Trophoblast cell (in vitro differentiated cells and primary cell): ENCODE data around the gene SRP72.
A peak's percentile ranks its signal among the peaks of the same experiment; 100 is the strongest.

Experiments
- DNase-seq, 2 donors: peaks; one replicate each; pipeline ENCODE4 v3.0.0-alpha.2; 2016
- H2AFZ ChIP-seq: 2 replicates; pipeline ENCODE4 v1.6.1; 2013; ENCODE audit warnings: low read length, moderate library complexity, mild to moderate bottlenecking; ENCODE audit not compliant: insufficient read depth, poor library complexity
- H2AK5ac ChIP-seq: 2 replicates; pipeline ENCODE4 v1.6.1; 2013; ENCODE audit warnings: mild to moderate bottlenecking, low read length
- H2BK120ac ChIP-seq: 2 replicates; pipeline ENCODE4 v1.6.1; 2013; ENCODE audit warnings: low read length, mild to moderate bottlenecking, moderate library complexity; ENCODE audit not compliant: insufficient read depth, poor library complexity
- H2BK12ac ChIP-seq: 2 replicates; pipeline ENCODE4 v1.6.1; 2013; ENCODE audit warnings: mild to moderate bottlenecking, low read length, moderate library complexity
- H2BK5ac ChIP-seq: 2 replicates; pipeline ENCODE4 v1.6.1; 2013; ENCODE audit warnings: low read length, low read depth, moderate library complexity, mild to moderate bottlenecking; ENCODE audit not compliant: poor library complexity
- H3K14ac ChIP-seq: 2 replicates; pipeline ENCODE4 v1.6.1; 2013; ENCODE audit warnings: mild to moderate bottlenecking, low read length
- H3K18ac ChIP-seq: 2 replicates; pipeline ENCODE4 v1.6.1; 2013; ENCODE audit warnings: mild to moderate bottlenecking, low read length
- H3K23ac ChIP-seq: 2 replicates; pipeline ENCODE4 v1.6.1; 2013; ENCODE audit warnings: low read length
- H3K27ac ChIP-seq: 2 replicates; pipeline ENCODE4 v1.5.1; 2013; ENCODE audit warnings: low read depth, mild to moderate bottlenecking, inconsistent platforms, low read length, moderate library complexity
- H3K27me3 ChIP-seq: 2 replicates; pipeline ENCODE4 v1.6.1; 2013; ENCODE audit warnings: inconsistent platforms, mild to moderate bottlenecking, low read length, moderate library complexity; ENCODE audit not compliant: insufficient read depth
- H3K36me3 ChIP-seq, 2 experiments: 1 replicate in 1 of 2; 2 replicates in 1 of 2; pipeline ENCODE4 v1.6.1; 2013; ENCODE audit warnings: low read length in 2 of 2, mild to moderate bottlenecking in 2 of 2, moderate library complexity in 1 of 2; ENCODE audit not compliant: insufficient read depth in 2 of 2, control insufficient read depth in 1 of 2
- H3K4ac ChIP-seq: 2 replicates; pipeline ENCODE4 v1.6.1; 2013; ENCODE audit warnings: low read depth, mild to moderate bottlenecking, low read length, moderate library complexity
- H3K4me1 ChIP-seq, 2 experiments: 1 replicate in 1 of 2; 2 replicates in 1 of 2; pipeline ENCODE4 v1.6.1; 2013; ENCODE audit warnings: low read length in 2 of 2, mild to moderate bottlenecking in 2 of 2, moderate library complexity in 1 of 2; ENCODE audit not compliant: insufficient read depth in 2 of 2, control insufficient read depth in 1 of 2
- H3K4me2 ChIP-seq: 2 replicates; pipeline ENCODE4 v1.6.1; 2013; ENCODE audit warnings: inconsistent platforms, mild to moderate bottlenecking, low read length, moderate library complexity
- H3K4me3 ChIP-seq: 2 replicates; pipeline ENCODE4 v1.5.1; 2013; ENCODE audit warnings: mild to moderate bottlenecking, low read depth, low read length, inconsistent platforms
- H3K79me1 ChIP-seq: one replicate; pipeline ENCODE4 v1.6.1; 2013; ENCODE audit warnings: low read length
- H3K79me2 ChIP-seq: 2 replicates; pipeline ENCODE4 v1.6.1; 2013; ENCODE audit warnings: low read length, mild to moderate bottlenecking; ENCODE audit not compliant: control insufficient read depth, insufficient read depth, poor library complexity
- H3K9ac ChIP-seq: 2 replicates; pipeline ENCODE4 v1.6.1; 2013; ENCODE audit warnings: mild to moderate bottlenecking, low read length
- H3K9me3 ChIP-seq: 2 replicates; pipeline ENCODE4 v1.6.1; 2013; ENCODE audit warnings: low read depth, mild to moderate bottlenecking, control low read depth, inconsistent platforms, low read length; ENCODE audit not compliant: insufficient read depth
- H4K12ac ChIP-seq: 2 replicates; pipeline ENCODE4 v1.6.1; 2013; ENCODE audit warnings: low read depth, mild to moderate bottlenecking, low read length, moderate library complexity
- H4K8ac ChIP-seq: 2 replicates; pipeline ENCODE4 v1.6.1; 2013; ENCODE audit warnings: low read depth, mild to moderate bottlenecking, low read length, moderate library complexity
- H4K91ac ChIP-seq: one replicate; pipeline ENCODE4 v1.6.1; 2013; ENCODE audit warnings: low read depth, mild to moderate bottlenecking, low read length, moderate library complexity
- whole genome bisulfite sequencing: extraction: QIAGEN DNeasy Blood & Tissue Kit; methylation state at CpG from one replicate; pipeline ENCODE4 v1.1.7; 2013; ENCODE audit warnings: missing lambda C conversion rate; ENCODE audit not compliant: insufficient read length, insufficient coverage; ENCODE audit errors: extremely low coverage; 5-methylcytosine and 5-hydroxymethylcytosine counted together

The SRP72 gene

DNA sequence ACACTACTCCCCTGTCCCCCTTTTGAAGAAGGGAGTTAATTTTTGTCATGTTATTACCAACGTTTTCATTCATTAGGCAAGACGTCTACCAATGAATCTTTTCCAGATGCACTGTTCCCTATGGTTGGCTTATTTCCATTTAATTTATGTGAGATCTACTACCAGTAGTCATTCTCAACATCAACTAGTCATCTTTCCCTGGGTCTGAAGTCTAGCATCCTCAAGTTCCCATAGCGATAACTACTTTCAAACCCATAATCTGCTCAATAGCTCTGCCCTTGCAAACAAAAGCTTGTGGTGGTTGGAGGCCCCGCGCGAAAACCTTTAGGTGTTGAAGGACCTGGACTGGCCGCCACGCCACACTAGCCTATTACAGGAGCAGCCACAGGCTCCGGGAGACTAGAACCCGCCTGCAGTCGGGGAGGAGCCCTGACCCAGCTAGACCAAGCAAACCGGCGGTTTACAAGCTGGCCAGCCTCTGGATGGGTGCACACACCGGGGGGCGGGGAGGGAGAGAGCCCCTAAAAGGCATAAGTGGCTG, 32.7 kb upstream of the SRP72 start:
- no peak overlapping the region for H3K18ac ChIP-seq
- H3K4me1 ChIP-seq = peaks cover 0 to 2% of the 10 kb centered on the region in 2 experiments
- peak overlapping the region; percentile 93 for H3K4me3 ChIP-seq
- no peak overlapping the region for H2AK5ac ChIP-seq
- H3K14ac ChIP-seq = peak overlapping the region; percentile 43
- H3K27ac ChIP-seq = peak overlapping the region; percentile 55
- H3K9me3 ChIP-seq = no peaks in the 10 kb centered on the region
- no peak overlapping the region for H2BK12ac ChIP-seq
- H3K4me2 ChIP-seq = peak overlapping the region; percentile 90
- H3K79me1 ChIP-seq = peaks cover 7% of the 10 kb centered on the region
- peak overlapping the region; percentile 78 for H2AFZ ChIP-seq
- DNase-seq = peak; percentile 31 to 48
- WGBS = no CpG with 5 or more reads among the region's 15 CpGs
- no peak overlapping the region for H3K23ac ChIP-seq
- H2BK120ac ChIP-seq = no peak overlapping the region
- H3K36me3 ChIP-seq = no peaks in the 10 kb centered on the region
- peak overlapping the region; percentile 41 for H4K91ac ChIP-seq
- peaks cover 14% of the 10 kb centered on the region for H3K79me2 ChIP-seq
- peak overlapping the region; percentile 36 for H3K4ac ChIP-seq
- H3K9ac ChIP-seq = peak overlapping the region; percentile 68
- no peaks in the 10 kb centered on the region for H3K27me3 ChIP-seq
- H4K12ac ChIP-seq = no peak overlapping the region
- no peak overlapping the region for H2BK5ac ChIP-seq
- peak overlapping the region; percentile 22 for H4K8ac ChIP-seq

DNA sequence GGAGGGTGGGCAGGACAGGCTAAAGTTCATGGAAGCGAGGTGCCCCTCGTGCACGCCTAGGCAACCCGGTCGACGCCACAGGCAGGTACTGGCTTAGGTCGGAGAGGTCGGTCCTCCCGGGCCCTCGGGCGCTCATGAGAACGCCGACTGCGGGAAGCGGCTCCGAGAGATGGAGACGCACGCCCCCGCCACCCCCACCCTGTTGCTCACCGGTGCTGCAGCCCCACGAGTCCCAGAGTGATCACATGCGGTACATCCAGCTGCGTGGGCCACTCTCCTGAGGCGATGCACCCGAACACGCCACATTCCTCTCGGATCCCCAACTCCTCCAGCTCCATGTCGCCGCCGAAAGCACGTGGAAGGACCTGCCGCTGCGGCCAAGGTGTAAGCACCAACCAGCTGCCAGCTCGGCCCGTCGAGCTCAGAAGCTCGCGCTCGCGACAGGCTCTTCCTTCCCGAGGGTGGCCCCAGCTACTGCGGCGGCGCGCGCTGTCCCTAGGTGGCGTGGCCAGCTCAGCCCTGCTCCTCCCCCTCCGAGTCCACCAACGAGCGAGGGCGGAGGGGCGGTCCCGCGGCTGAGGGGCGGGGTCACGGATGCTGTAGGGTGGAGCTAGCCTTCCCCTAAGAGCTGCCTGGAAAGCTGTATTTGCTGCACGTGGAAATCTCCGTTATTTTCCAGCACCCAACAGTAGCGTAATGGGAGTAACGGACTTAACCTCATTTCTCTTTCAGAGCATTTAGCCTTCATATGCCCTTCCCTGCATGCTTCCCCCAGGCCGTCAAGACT, 32.1 kb upstream of the SRP72 start, which contains the start of gene PPAT:
Gene PPAT (minus strand): TSS at position 476 of the 787 bp plus-strand sequence. CDS start 138 bp downstream, at position 338.
- peak within 1 kb of the TSS; percentile 20 for H4K12ac ChIP-seq

DNA sequence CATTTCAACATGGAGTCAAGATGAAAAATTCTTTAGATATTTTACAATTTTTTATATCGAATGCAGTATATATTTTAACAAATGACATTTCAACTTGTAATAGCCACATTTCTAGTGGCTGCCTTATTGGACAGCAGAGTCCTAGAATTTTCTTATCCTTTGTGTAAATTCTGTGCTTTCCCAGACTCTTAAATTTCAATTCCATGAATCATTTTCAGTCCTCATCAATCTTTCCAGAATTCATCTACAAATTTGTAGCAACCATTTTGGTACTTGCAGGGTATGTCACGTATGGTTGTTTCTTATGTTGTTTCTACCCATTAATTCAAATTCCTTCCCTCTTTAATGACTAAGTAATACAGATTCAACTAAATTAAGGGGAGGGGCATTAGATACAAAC, 28.7 kb upstream of the SRP72 start:
- Histone ChIP-seq H4K8ac (no peak overlapping the region), H3K4me3 (no peak overlapping the region), H2AK5ac (no peak overlapping the region), H3K79me1 (peaks cover 7% of the 10 kb centered on the region), H3K23ac (no peak overlapping the region), H3K9me3 (no peaks in the 10 kb centered on the region), H3K4me1 (no peaks in the 10 kb centered on the region), H3K4me2 (no peak overlapping the region), H3K79me2 (peaks cover 12% of the 10 kb centered on the region), H4K12ac (no peak overlapping the region), H3K27ac (no peak overlapping the region), H3K14ac (no peak overlapping the region), H3K18ac (no peak overlapping the region), H3K36me3 (peaks cover 3 to 6% of the 10 kb centered on the region in 2 experiments), H2AFZ (no peak overlapping the region), H2BK12ac (no peak overlapping the region), H2BK120ac (no peak overlapping the region), H4K91ac (no peak overlapping the region), H2BK5ac (no peak overlapping the region), H3K4ac (no peak overlapping the region), H3K9ac (no peak overlapping the region), H3K27me3 (no peaks in the 10 kb centered on the region)
- no peak for DNase-seq
- no CpG with 5 or more reads among the region's 2 CpGs for WGBS

More for the DNA sequence above, 32.1 kb upstream of the SRP72 start, which contains the start of gene PPAT:
- H2BK120ac ChIP-seq = peak within 1 kb of the TSS; percentile 67
- peak within 1 kb of the TSS; percentile 8 for H2AK5ac ChIP-seq
- H3K14ac ChIP-seq = peak within 1 kb of the TSS; percentile 78
- peaks cover 12% of the 10 kb centered on the region for H3K79me2 ChIP-seq
- no peaks in the 10 kb centered on the region for H3K36me3 ChIP-seq
- DNase-seq = peak; percentile 99
- peaks cover 0 to 2% of the 10 kb centered on the region in 2 experiments for H3K4me1 ChIP-seq
- H4K91ac ChIP-seq = peak within 1 kb of the TSS; percentile 86
- no peaks in the 10 kb centered on the region for H3K27me3 ChIP-seq
- peak within 1 kb of the TSS; percentile 93 for H3K4me3 ChIP-seq
- WGBS = no CpG with 5 or more reads among the region's 61 CpGs
- no peaks in the 10 kb centered on the region for H3K9me3 ChIP-seq
- H3K23ac ChIP-seq = no peak within 1 kb of the TSS
- no peak within 1 kb of the TSS for H2BK12ac ChIP-seq
- H3K79me1 ChIP-seq = peaks cover 7% of the 10 kb centered on the region
- peak within 1 kb of the TSS; percentile 50 for H3K18ac ChIP-seq
- peak within 1 kb of the TSS; percentile 100 for H2AFZ ChIP-seq
- H3K9ac ChIP-seq = peak within 1 kb of the TSS; percentile 68
- peak within 1 kb of the TSS; percentile 36 for H3K4ac ChIP-seq
- H3K4me2 ChIP-seq = peak within 1 kb of the TSS; percentile 92
- peak within 1 kb of the TSS; percentile 80 for H2BK5ac ChIP-seq
- H3K27ac ChIP-seq = peak within 1 kb of the TSS; percentile 93
- peak within 1 kb of the TSS; percentile 86 for H4K8ac ChIP-seq

DNA sequence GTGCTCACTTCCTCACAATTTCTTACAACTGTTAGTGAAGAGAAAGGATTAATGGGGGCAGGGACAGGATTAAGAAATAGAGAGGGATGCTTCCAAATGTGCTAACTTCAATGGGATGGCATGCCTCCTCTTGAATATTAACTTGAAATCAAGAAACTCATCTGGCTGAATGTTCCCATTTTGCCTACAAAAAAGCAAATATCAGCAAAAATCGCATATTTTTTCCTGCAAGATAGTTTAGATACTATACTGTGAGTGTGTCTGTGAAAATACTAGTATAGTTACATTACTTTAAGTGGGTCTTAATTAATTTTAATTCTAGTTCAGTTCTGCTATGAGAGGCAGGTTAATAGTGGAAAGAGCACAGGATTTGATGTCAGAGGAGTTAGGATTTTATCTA, 26.4 kb upstream of the SRP72 start:
- no CpG with 5 or more reads among the region's 1 CpG for WGBS

More for the DNA sequence above, 26.4 kb upstream of the SRP72 start:
- Histone ChIP-seq H3K27me3 (no peaks in the 10 kb centered on the region), H3K4me2 (no peak overlapping the region), H2AFZ (no peak overlapping the region), H3K4me1 (no peaks in the 10 kb centered on the region), H4K91ac (no peak overlapping the region), H3K14ac (no peak overlapping the region), H3K79me2 (peaks cover 8% of the 10 kb centered on the region), H3K9ac (no peak overlapping the region), H3K18ac (no peak overlapping the region), H3K23ac (no peak overlapping the region), H2BK120ac (no peak overlapping the region), H2BK12ac (no peak overlapping the region), H3K9me3 (no peaks in the 10 kb centered on the region), H4K12ac (no peak overlapping the region), H3K79me1 (peaks cover 2% of the 10 kb centered on the region), H2AK5ac (no peak overlapping the region), H3K4me3 (no peak overlapping the region), H2BK5ac (no peak overlapping the region), H3K27ac (no peak overlapping the region), H4K8ac (no peak overlapping the region), H3K36me3 (peaks cover 3 to 8% of the 10 kb centered on the region in 2 experiments), H3K4ac (no peak overlapping the region)
- no peak for DNase-seq
